Epithelial cell of proximal tubule (primary cell): ENCODE results near the gene CORO2B. TPM values are rescaled to one million over a fixed set of nuclear protein-coding genes. Genes with fewer than 3 reads are reported as not detected.

Experiments used
- DNase-seq: peaks from one replicate; pipeline ENCODE4 v3.0.0-alpha.2; 2011; ENCODE audit warnings: low read depth
- H3K4me3 ChIP-seq: 2 replicates; pipeline ENCODE4 v1.5.1; 2011; ENCODE audit warnings: low read depth, mild to moderate bottlenecking, low read length
- total RNA-seq: library from RNA; depleted of rRNA; stranded (reverse); fragments of >200 nt; gene quantifications from 2 replicates; pipeline ENCODE4 v1.2.3, GENCODE V29; 2015
- TF ChIP-seq, protein P1 (sequence below): conservative IDR thresholded peaks from 2 replicates; pipeline ENCODE4 v1.5.1; 2012; ENCODE audit warnings: low read depth, mild to moderate bottlenecking, low read length

The CORO2B gene
- total RNA-seq, 1 donor from 2014 or later, result 18.3 TPM

DNA sequence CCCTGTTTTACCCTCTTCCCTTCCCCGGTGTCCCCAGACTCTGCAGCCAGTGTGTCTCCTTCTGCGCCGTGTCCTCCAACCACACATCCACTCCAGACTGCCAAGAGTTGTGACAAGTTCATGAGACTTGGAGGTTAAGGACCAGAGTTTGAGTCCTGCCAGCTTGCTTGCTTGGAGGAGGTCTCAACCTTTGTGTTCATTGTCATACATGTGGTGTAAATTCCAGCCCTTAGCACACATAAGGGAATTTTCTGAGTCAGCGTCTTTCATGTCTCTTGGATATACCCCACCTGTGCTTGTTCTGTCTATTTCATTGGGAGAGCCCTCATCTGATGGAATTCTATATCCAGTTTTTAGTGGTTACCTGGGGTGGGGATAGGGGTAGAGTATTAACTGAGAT, 13.3 kb downstream of the CORO2B start:
- H3K4me3 ChIP-seq, result no peak overlapping the region
- TF ChIP-seq, protein P1, sequence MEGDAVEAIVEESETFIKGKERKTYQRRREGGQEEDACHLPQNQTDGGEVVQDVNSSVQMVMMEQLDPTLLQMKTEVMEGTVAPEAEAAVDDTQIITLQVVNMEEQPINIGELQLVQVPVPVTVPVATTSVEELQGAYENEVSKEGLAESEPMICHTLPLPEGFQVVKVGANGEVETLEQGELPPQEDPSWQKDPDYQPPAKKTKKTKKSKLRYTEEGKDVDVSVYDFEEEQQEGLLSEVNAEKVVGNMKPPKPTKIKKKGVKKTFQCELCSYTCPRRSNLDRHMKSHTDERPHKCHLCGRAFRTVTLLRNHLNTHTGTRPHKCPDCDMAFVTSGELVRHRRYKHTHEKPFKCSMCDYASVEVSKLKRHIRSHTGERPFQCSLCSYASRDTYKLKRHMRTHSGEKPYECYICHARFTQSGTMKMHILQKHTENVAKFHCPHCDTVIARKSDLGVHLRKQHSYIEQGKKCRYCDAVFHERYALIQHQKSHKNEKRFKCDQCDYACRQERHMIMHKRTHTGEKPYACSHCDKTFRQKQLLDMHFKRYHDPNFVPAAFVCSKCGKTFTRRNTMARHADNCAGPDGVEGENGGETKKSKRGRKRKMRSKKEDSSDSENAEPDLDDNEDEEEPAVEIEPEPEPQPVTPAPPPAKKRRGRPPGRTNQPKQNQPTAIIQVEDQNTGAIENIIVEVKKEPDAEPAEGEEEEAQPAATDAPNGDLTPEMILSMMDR, result no peak
- no peak for DNase-seq

DNA sequence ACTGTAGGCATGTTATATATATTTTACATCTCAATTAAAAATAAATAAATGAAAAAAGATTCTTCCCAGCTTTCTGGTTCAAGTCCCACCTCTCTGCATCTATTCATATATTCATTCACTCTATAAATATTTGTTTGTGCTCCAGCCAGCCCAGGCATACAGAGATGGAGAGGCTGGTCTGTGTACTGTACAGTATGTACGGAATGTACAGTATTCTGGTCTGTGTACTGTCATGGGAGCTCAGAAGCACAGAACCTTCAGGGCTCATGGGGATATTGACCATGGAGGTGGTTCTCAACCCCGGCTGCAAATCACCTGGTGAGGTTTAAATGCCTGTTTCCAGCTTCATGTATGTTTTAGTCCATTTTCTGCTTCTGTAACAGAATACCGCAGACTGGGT, 13.8 kb downstream of the CORO2B start:
- TF ChIP-seq, protein P1, result no peak
- DNase-seq, result no peak
- no peak overlapping the region for H3K4me3 ChIP-seq

DNA sequence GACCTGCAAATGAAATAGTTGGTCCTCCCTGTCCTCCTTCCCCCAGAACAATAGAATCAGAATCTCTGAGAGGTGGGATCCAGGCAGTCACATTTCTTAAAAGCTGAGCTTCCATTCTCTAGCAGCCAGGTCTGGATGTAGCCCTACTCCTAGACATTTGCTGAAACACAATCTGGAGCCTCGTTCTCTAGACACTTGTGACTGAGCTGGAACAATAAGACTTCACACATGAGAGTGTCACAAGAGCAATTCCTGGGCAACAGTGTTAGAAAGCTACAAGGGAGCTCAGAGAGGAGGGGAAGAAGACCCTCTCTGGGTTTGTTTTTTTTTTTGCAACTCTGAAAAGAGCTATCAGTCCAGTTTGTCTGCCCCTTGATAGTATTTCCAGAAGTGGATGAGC, 14.5 kb downstream of the CORO2B start:
- H3K4me3 ChIP-seq, result no peak overlapping the region
- TF ChIP-seq, protein P1, result no peak
- DNase-seq, result no peak

DNA sequence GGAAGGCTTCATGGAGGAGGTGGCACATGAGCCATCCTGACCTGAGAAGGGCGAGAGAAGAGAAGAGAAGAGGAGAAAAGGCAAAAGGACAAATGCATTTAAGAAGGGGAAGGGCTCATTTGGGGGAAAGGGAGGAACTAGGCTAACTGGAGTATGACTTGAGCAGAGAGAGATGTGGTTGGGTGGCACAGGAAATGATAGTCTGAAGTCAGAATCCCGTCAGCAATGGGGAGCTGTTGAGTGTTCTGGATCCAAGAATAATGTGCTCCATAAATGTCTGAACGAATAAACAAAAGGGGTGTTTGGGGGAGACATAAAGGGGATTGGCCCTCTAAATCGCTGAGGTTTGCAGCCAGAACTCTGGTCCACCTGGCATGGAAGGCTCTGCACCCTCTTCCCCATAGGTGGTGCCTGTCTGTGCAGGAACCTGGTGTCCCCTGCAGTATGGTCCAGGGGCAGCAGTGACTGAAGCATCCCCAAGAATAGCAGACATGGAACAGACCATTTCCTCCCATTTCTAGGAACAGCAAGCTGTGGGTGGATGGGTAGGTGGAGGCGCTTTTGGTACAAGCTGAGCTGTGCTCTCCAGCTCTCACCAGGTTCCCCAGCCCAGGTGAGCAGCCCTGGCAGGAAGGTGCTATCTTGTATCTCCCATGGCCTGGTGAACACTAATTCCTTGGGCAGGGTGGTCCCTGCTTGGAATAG, 15.2 kb downstream of the CORO2B start:
- TF ChIP-seq, protein P1, result no peak
- no peak overlapping the region for H3K4me3 ChIP-seq
- DNase-seq, result no peak

DNA sequence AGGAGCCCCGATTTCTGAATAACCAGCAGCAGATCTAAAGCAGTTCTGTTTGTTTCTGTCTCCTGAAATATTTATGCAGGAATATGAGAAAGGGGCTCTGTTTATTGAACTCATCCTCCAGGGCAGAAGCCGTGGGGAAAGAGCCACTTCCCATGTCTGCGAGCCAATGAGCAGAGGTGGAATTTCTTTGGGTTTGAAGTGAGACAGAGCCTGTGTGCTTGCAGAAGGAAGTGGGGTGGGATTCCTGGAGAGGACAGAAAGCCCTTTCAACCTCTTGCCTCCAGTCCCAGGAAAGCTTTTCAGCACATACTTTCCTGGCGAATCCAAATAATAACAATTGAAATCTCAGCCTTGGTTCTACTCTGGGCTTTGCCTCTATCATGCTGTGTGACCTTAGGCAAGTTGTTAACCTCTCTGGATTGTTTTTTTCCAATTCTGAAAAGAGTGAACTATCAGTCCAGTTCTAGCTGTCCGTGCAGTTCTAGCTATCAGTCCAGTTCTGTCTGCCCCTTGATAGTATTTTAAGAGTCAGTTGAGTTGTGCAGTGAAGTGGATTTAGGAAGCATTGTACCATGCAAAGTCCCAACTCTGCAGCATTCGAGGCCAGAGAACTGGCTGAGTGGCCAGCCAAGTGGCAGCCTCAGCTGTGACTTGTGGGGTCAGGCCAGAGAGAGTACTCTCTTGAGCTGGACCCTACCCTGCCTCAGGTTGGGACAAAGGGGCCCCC, 15.9 kb downstream of the CORO2B start:
- DNase-seq, result no peak
- TF ChIP-seq, protein P1, result no peak

DNA sequence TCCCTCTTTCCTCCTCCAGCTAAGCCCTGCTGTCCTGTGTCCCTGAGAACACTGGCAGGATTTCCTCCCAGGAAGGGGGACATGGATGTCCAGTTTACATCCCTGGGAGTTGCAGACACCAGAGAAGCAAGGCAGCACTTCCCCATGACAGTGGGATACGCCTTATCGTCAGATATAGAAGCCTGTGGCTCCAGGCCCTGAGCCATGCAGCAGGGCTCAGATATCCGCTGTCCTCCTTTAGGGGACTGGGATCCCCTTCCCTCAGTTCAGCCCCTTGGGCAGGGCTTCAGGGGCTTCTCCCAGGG, 16.4 kb downstream of the CORO2B start:
- no peak overlapping the region for H3K4me3 ChIP-seq
- TF ChIP-seq, protein P1, result no peak
- no peak for DNase-seq

More for the DNA sequence above, 15.9 kb downstream of the CORO2B start:
- no peak overlapping the region for H3K4me3 ChIP-seq

DNA sequence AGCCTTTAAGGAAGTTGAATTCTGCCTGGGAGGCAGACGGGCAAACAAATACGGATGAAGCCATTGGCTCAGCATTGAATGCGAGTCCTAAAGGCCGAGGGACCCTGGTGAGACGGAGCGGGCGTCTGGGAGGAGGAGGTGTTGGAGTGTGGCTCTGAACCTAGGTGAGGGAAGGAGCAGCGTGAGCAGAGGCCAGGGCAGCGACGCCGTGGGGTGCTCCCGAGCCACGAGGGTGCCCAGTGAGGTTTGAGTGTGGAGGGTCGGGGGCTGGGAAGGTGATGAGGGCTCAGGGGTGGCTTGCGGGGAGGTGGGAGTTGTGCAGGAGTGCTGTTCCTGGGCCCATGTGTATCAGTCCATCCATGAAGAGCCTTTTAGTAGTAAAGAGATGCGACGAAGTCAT, 17.0 kb downstream of the CORO2B start:
- TF ChIP-seq, protein P1, result no peak
- no peak for DNase-seq
- no peak overlapping the region for H3K4me3 ChIP-seq
